GM12892 (cell line): ENCODE data around the gene ELOVL6.

Experiments
- POLR2A ChIP-seq: IDR thresholded peaks from 2 replicates; pipeline ENCODE4 v1.6.1; 2011; ENCODE audit warnings: low read depth, low read length, control low read depth
- POLR2AphosphoS5 ChIP-seq: IDR thresholded peaks from 2 replicates; pipeline ENCODE4 v1.6.1; 2011; ENCODE audit warnings: low read depth, low read length, control low read depth

- TF ChIP-seq POLR2A, result no peak
- TF ChIP-seq POLR2AphosphoS5, result no peak
These were observed 106.8 kb downstream of the ELOVL6 start for GRCh38 chr4:110091434-110092140.
